Fibroblast of skin of right biceps (primary cell): ENCODE measurements around the gene ETFB.

Experiments used
- DNase-seq: peaks from one replicate; pipeline ENCODE4 v3.0.0-alpha.2; 2013

ETFB gene

DNA sequence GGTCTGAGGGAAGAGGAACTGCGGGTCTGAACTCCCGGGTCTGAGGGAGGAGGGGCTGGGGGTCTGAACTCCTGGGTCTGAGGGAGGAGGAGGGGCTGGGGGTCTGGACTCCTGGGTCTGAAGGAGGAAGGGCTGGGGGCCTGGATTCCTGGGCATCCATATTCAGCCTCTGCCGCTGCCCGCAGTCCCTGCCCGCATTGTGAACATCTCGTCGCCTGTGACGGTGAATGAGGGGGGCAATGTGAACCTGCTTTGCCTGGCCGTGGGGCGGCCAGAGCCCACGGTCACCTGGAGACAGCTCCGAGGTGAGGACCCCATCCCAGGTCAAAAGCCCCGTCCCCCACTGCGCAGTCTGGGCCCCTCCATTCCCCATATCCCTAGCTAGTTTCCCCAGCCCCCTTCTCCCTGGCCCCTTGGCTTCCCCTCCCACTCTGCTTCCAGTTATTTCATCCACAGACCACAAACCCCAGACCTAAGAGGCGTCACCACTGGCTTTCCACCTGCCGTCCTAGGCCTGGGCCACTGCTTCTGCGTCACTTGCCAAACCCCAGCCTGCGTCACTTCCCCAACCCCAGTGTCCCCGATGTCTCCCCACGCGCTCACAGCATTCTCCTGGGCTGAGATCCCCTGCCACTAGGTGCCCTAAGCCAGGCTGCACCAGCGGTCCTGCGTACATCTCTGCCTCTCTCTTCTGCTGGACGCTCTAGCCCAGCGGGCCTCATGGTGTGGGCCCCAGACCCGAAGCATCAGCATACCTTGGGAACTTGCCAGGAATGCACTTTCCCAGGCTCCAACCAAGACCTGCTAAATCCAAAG lies 40.8 kb downstream of the ETFB start:
- DNase-seq, result no peak

DNA sequence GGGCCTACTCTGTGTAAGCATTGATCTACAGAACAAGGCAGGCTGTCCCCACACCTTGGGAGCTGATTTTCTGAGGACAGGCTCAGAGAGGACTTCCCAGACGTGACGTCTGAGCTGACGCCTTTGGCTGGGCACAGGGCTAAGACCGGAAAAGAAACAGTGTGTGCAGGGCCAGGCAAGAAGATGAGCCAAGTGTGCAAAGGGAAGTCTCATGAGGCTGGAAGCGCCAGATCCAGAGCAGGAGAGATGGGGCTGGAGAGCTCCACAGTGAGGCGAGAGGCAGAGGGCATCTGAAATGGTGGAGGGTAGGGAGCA lies 42.1 kb downstream of the ETFB start:
- DNase-seq, result no peak

DNA sequence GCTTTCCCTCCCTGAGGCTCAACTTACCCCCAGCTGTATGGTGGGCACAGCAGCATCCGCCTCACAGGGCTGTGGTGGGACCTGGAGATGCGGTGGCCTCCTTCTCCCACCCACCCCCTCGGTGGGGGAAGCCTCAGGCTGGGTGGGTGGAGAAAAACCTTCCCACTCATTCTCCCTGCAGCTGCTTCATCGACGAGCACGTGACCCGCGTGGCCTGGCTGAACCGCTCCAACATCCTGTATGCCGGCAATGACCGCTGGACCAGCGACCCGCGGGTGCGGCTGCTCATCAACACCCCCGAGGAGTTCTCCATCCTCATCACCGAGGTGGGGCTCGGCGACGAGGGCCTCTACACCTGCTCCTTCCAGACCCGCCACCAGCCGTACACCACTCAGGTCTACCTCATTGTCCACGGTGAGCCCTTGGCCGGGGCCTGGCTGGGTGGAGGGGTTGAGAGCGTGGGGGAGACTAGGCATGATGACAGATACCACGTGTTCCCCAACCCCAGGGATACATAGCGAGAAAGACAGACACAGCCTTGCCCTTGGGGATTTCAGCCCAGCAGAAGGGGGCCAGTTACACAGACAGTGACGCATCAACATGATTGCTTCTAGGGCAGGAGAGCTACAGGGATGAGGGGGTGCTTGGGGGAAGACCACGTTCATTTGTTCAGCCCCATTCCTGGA lies 42.6 kb downstream of the ETFB start:
- no peak for DNase-seq

DNA sequence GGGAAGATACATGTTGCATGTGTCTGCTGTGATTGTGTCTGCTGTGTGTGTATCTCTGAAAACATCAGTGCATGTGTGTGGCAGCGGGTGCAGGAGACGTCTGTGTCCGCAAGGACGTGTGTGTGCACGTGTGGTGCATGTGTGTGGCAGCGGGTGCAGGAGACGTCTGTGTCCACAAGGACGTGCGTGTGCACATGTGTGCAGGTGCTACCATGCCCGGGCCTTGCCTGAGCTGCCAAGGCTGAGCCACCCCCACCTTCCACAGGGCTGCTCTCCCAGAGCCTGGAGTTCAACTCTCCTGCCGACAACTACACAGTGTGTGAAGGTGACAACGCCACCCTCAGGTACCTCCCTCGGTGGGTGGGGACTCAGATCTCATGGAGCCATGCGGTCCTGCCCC lies 44.4 kb downstream of the ETFB start:
- no peak for DNase-seq

DNA sequence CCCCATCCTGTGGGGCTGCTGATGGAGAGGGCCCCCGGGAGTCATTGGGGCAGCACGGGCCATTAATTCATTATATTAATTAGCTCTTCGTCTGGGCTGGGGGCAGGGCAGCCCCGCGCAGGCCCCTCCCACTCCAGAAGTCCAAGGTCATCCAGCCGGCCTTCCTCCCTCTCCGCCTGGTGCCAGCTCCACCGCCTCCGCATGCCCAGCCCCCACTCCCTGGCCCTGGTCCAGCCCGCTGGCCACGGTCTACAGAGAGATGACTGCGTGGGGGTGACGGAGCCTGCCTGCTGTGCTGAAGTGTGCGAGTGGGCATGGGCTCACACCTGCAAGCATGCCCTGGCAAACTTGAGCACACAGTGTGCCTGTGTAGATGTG lies 45.9 kb downstream of the ETFB start:
- DNase-seq, result no peak

DNA sequence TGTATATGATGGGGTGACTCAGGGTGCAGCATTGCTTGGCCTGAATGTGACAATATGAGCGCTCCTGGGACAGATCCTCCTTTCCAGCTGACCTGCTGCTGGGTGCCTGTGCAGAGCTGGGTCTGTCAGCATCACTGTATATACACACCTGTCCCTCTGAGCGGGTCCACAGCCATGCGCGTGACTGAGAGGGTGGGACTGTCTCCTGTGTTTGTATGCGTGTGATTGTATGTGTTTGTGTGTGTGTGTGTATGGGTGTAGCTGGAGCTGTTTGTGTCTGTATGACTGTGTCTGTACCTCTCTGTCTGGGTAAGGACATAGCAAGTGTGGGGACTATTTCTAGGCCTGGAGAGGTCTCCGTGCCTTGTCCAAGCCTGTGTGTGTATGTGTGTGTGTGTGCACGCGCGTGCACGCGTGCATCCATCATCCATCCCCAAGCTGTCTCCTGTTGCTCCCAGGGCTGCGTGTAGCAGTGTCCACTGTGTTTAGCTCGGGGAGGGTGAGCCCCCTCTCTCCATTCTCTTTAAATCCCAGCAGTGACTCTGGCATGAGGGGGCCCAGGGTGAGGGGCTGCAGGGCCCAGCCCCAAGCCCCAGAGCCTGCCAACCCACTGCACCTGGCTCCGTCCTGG lies 46.4 kb downstream of the ETFB start:
- DNase-seq, result no peak

DNA sequence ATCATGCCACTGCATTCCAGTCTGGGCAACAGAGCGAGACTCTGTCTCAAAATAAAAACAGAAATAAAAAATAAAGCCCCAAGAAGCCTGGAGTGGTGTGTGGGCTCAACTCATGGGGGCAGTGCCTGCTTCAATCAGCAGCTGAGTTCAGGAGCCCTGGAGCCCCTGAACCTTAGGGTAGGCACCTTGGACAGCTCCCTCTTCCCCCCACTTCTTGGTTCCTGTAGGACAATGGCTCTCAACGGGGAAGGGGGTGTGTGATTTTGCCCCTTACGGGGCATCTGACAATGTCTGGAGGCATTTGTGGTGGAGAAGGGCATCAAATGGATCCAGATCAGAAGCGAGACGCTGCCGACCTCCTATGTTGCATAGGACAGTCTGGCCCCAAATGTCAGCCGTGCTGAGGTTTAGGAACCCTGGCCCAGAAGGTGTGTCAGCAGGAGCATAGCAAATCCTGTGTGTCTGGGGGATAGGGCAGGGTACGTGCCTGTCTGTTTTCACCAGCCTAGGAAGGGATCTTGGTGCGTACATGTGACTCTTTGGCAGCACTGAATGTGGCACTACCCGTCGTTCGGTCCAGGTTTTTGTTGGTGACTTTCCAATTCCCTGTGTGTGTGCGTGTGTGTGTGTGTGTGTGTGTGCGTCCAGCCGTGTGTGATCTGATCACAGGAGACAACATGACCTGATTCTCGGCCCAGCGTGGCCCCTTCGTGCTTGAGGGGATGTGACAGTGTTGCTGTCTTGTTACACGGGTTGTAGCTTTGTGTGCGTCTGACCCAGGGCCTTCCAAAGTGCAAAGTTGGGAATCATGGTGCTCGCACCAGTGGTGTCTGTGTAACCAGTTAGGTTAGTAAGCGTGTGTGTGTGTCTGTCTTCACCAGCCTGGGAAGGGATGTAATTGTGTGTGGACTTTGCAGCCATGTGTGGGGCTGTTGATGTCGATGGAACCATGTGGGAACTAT lies 47.2 kb downstream of the ETFB start:
- no peak for DNase-seq

DNA sequence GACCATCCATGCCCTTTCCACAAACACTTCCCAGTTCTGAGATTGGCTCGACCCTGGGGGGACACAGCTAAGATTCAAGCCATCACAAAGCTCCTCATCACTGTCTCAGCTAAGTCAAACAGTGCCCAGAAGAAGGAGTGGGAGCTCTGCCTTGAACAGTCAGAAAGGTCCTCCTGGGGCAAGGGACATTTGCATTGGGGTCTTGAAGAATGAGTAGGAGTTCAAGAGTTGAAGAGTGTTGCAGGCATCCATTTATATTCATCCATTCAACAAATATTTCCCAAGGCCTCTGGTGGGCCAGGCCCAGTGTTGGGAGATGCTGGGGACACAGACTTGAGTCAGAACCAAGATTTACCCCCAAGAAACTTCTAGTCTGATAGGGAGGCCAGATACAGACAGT lies 48.2 kb downstream of the ETFB start:
- no peak for DNase-seq

DNA sequence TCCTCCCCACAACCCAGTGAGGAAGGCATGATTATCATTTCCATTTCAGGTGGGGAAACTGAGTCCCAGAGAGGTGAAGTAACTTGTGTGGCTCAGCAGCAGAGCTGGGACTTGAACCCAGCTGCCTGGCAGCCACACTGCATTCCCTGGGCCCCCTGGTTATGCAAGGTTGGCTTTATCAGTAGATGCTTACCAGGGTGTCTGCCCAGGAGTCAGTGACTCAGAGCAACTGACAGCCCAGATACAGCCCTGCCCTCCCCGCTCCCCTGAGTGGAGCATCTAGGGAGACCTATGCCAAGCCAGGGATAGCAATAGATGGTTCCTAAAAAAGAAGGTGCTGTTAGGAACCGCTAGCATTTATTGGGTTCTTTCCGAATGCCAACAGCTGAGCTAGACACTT lies 48.8 kb downstream of the ETFB start:
- no peak for DNase-seq

DNA sequence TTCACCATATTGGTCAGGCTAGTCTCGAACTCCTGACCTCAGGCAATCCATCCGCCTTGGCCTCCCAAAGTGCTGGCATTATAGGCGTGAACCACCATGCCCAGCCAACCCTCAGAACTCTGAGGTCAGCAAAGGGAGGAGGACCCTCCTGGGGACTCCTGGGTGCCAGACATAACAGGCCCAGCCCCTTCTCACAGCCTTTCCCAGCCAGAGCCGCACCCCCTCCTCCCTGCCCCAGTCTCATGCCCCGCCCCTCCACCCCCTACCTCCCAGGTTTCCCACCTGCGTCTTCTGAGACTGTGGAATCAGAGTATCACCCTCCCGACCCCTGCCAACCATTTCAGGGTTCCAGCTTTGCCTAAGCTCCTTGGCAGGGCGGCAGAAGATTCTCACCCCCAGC lies 49.5 kb downstream of the ETFB start:
- no peak for DNase-seq

DNA sequence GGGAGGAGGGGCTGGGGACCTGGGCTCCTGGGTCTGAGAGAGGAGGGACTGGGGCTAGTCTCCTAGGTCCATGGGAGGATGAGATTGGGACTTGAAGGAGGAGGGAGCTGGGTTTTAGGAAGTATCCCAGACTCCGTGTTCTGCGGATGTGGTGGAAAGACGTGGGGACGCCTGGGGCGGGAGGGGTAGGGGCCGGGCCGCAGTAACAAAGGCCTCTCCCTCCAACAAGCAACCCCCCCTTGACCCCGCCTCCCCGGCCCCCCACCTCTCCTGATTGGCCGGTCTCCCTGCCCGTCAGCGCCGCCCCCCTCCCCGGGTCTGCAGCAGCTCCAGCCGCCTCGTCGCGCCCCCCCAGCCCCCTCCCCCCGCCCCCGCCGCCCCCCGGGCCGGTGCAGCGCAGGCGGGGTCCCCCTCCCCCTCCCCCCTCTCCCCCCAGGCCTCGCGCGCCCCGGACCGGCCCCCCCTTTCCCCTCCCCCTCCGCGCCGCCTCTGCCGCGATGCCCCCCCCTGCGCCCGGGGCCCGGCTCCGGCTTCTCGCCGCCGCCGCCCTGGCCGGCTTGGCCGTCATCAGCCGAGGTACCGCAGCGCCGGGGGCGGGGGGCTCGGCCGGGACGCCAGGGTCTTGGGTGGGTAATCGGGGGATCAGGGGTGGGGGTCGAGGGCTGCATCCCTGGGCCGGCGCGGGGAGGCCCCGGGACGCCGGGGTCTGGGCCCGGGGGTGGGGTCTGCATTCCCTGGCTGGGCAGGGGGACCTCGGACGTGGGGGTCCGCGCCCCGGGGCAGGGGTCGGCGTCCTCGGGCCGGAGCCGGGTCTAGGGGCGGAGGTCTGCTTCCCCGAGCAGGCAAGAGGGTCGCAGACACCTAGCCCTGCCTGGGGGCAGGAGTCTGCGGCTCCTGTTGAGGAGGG lies 54.6 kb downstream of the ETFB start, which contains the start of gene IGLON5:
TSS of gene IGLON5 (plus strand) at position 294 of the 907 bp plus-strand sequence. CDS start at position 498, 204 bp downstream.
- peak; percentile 8 for DNase-seq

DNA sequence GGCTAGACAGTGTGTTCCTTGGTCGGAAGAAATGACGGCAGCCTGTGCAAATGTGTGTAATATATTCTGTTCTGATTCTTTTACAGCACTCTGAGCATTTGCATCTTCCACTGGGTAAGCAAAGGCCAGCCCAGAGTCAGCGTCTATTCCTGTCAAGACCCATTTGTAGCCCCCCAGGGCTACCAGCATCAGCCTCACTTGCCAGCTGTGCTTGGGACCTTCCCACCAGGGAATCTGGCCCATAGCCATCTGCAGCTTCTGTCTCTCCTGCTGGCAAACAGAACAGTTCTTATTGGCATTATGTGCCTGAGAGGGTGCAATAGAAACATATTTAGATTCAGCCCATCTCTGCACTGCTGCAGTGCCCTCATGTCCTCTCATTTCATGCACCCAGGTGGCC lies 60.7 kb downstream of the ETFB start:
- no peak for DNase-seq

DNA sequence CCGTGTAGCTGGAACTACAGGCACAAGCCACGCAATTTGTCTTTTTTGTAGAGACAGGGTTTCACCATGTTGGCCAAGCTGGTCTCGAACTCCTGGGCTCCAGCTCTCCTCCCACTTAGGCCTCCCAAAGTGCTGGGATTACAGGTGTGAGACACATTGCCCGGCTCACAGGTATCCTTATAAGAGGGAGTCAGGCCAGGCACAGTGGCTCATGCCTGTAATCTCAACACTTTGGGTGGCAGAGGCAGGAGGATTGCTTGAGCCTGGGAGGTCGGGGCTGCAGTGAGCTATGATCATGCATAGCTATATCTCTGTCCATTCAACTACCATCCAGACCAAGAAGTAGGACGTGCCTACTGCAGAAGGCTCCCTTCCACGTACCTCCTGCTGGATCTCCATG lies 64.9 kb downstream of the ETFB start:
- DNase-seq, result no peak

DNA sequence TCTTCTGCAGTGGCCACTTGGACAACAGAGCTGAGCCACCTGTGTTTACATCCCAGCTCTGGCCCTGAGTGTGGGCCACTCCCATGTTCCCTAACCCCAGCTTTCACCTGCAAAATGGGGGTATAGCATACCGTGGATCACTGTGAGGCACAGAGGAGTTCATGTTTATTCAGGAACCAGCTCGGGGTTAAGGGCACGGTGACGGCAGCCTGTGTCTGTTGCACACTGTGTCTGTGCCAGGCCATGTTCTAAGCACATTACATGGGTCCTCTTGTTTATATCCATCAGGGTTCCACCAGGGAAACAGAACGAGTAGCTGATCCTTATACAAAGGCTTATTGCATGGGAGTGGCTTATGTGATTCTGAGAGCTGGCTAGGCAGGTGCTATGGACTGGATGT lies 68.8 kb downstream of the ETFB start:
- DNase-seq, result no peak

DNA sequence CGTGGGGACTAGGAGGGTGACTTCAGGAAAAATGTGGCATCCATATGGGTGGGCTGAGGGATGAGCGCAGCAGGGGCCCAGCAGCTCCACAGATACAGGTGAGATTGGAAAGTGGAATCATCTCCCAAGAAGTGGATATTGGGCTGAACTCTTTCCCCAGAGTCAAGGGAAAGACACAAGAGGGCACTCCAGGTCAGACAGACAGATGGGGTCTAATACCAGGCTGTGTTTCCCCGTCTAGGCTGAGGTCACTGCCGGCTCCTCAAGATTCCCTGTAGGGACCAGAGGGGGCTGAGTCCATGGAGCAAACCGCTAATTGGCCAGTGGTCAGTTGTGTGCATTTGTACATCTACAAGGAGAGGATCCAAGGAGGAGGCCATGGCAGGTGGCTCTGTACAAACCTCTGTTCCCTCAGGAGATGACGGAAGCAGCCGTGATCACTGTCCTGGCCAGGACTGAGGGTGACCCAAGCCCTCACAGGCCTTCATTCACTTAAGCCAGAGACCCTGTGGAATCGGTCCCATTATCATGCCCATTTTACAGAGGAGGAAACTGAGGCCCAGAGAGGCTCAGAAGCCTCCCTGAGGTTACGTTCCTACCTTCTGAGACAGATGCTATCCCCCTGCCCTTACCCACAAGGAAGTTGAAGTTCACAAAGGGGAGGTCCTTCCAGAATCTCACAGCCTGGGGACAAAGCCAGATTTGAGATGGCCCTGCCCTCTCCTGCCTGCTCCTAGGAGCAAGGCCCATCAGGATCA lies 69.7 kb downstream of the ETFB start:
- no peak for DNase-seq

DNA sequence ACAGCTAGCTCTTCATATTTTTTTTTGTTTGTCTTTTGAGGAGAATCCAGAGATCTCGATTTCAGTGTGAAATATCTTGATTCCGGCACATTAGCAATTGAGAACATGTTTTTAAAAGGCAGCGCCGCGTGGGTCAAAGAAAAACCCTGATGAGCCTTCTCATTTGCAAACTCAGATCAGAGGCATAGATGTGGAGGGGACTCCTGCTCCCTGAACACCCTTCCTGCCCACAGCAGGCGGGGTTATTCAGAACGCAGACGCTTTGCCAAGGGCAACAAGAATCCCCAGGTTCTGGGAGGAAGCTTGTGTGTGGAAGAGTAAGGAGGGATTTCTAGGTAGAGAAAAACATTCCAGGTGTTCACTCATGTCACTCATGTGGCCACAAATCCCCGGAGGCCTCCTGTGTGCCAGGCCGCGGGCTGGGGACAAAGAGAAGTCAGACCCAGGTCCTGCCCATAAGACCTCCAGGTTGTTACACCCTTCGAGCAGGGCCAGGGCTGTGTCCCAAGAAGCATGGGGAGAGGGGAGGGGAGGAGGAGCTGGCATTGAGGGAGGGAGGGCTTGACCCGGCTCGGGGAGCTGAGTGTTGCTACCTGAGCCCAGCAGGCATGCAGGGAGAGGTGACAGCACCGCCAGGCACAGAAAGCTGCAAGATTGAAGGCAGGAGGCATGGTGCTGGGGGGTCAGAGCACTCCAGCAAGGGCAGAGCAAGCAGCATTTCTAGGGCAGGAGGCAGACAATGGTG lies 70.6 kb downstream of the ETFB start:
- no peak for DNase-seq
